Stimulated activated naive CD4-positive, alpha-beta T cell (primary cell): Measurements from ENCODE around the gene EPB41L1.

Experiments
- DNase-seq, 6 experiments: peaks; one replicate each; lab custom pipeline; 2025; lab: John Stamatoyannopoulos, UW

Gene EPB41L1

DNA sequence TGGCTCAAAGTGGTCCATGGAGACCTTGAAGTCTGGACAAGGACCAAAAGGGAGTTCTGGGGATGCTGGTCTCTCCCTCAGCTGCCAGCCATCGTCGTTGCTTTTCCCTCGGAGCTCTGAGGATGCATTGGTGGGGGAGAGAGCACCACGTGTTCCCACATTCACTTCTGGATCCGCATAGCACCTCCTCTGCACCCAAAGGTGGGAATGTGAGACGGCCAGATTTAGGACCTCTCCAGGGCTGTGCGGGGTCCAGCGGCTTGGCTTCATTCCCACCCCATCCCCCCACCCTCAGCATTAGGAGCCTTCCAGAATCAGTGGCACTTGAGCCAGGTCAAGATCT is 1.1 kb downstream of the EPB41L1 start:
- no peak for DNase-seq

DNA sequence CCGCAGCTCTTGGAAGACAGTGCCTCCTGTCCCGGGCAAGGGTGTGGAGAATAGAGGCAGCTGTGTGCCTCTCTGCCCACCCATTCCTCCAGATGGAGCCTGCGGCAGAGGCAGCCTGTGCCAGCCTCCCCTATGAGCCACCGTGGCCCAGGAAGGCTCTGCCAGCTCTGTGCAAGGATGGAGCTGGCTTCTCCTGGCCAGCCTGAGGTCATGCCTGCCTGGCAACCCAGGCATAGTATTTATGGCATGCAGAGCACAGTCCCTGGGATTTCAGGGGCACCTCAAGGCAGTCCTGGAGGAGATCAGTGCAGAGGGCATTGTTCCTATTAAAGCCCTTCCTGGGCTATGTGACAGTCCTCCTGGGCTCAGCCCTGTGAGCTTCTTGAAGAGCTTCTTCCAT is 1.5 kb downstream of the EPB41L1 start:
- DNase-seq = no peak

DNA sequence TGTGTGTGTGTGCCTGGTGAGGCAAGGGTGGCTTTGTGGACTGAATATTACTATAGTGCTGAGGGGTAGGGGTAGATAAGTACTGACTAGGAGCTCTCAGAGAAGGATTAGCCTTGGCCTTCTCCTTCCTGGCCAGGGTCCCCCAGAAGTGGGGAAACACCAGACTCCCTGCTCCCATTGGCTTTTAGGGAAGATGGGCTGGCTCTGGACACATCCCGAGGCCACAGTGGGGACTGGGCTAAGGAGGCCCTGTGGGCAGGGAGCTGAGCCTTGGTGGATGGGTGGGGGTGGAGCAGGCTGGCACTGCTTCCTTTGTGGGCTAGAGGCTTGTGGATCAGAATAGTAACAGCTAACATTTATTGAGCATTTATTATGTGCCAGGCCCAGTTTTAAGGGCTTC is 3.1 kb downstream of the EPB41L1 start:
- no peak for DNase-seq

DNA sequence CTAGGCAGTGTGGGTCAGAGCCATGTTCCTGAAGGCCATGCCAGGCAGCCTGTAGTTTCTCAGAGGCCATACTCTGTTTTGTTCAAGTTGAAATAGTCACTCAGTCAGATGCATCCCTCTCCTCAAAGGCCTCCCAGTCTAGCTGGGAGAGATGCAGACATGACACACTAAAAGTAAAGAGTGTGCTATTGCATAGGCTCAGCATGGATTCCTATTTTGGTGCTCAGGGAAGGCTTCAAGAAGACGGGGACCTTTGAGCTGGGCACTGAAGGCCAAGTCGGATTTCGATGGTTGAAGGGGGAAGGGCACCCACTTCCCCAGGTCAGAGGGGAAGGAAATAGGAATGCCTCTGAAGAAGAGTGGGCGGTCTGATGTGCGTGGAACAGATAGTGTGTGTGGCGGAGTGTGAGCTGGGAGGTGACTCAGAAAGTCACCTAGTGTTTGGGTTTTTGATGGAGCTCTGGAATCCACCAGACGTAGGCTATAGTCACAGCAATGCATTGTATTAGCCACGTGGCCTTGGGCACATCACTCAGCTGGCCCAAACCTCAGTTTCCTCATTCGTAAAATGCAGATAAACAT is 3.7 kb downstream of the EPB41L1 start:
- no peak for DNase-seq

DNA sequence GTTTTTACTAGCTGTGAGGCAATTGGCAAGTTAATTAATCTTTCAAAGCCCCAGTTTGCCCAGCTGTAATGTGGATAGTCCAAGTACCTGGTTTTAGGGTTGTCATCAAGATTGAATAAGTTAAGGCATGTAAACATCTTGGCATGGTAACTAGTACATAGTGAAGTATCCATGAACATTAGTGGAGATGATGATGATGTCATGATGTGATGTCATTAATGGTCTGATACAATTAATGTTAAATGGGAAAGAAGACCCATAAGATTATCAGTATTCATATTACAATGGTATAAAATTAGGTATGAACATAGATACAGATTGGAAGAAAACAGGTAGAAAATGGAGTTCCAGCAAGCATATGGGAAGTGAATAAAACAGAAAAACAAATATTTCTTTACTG is 5.3 kb downstream of the EPB41L1 start:
- DNase-seq = no peak

DNA sequence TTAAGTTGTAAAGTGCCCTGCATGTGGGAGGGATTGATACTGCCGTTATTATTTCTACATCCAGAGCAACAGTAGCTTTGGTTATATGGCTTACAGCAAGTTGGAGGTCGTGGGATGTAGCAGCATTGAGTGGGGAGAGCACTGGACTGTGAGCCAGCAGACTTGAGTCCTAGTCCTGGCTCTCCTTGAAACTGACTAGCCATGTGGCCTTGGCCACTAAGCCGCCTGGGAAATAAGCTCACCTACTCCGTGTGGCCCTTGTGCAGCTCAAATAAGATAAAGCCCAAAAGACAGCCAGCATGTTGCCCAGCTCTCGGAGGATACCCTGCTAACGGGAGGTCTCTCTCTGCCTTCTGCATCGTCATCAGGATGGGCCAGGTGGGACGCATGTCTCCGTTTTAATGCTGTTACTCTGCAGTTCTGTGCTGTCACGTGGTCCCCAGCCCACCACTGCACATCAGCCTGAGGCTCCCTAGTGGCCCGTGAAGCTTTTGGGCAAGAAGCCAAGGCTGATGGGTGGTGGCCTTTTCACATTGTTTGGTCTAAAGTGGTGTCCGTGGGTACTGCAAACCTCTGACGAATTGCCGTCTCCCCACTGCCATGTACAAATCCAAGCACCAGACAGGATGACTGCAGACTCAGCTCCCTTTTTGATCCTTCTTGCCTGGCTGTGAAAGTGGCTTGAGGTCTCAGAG is 7.9 kb downstream of the EPB41L1 start:
- no peak for DNase-seq

DNA sequence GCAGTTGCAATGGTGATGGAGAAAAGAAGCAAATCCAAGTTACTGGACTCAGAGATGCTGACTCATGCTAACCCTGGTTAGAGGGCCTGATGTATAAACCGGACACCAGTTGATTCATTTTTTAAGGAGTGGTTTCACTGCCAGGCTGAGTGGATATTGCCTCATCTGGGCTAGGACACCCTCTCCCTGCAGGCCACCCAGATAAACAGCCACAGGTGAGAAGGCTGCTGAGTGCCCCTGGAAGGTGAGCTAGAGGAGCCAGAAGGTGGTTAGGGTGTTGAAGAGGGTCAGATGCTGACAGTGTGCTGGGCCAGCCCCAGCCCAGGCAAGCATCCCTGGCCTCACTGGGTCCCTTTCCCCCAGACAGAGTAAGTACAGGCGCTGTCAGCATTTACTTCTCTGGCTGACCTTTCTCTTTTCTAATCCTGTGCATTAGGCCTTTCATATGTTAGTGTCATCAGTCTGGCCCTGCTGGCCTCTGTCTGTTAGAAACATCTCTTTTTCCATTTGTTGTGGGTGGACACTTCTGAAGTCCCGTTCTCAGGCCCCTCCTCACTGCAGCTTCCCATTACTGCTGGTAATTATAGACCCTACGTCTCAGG is 13.5 kb downstream of the EPB41L1 start:
- DNase-seq = no peak

DNA sequence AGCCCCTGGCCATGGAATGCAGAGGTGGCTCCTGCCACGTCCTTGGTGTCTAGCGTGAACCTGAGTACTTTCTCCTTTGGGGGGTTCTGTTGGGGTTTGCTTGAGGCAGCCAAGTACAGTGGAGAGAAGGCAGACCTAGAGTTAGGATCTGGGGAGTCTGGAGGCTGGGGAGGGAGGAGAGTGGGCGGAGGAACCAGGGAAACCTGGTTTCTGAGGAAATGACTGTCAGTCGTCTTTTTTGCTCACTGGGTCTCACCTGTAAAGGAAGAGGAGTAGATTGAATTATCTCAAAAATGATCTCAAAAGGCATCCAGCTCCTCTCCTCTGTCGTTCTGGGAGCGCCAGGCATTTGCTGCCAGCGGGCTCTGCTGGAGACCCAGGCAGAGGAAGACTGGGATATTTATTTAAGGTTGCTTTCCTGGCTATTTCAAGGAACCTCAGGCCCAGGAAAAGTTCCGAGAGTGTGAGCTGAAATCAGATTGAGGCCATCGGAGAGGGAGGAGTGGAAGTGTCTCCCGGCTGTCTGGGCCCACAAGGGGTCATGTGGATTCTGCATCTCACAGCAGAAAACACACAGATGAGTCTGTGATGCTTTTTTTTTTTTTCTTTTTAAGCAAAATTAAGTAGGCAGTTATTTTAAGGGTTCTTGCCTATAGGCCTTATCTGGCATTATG is 16.1 kb downstream of the EPB41L1 start:
- no peak for DNase-seq

DNA sequence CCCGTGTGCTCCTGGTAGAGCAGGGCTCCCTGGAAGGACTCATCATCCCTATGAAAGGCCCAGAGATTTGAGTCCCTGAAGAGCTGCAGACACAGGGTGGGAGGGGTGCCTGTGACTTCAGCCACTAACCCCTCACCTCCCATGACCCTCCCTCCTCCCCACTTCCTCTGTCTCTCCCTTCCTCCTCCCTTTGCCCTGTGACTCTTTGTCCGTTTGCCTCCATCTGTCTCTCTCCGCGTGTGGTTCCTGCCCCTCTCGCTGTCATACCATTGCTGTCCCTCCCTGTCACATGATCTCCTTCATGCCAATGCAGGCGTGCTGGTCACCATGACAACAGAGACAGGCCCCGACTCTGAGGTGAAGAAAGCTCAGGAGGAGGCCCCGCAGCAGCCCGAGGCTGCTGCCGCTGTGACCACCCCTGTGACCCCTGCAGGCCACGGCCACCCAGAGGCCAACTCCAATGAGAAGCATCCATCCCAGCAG is 19.0 kb downstream of the EPB41L1 start:
- DNase-seq = peak in 1 of 6 experiments; percentile 9

DNA sequence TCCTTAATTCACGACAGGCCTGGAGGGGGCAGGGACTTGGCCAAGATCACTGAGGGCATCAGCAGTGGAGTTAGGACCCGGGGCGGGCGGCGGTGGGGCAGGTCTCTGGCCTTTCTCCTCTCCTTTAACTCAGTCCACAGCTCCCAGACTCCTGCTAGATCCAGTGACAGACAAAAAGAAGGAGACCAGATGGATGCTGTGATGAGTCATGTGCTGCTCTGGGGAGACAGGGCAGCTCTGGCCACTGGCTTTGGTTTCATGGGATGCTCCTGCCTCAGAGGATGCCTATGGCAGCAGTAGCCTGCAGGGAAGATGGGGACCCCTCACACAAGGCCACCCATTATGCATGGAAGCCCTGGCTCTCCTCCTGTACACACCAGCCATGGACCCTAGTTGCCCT is 20.5 kb downstream of the EPB41L1 start:
- no peak for DNase-seq

DNA sequence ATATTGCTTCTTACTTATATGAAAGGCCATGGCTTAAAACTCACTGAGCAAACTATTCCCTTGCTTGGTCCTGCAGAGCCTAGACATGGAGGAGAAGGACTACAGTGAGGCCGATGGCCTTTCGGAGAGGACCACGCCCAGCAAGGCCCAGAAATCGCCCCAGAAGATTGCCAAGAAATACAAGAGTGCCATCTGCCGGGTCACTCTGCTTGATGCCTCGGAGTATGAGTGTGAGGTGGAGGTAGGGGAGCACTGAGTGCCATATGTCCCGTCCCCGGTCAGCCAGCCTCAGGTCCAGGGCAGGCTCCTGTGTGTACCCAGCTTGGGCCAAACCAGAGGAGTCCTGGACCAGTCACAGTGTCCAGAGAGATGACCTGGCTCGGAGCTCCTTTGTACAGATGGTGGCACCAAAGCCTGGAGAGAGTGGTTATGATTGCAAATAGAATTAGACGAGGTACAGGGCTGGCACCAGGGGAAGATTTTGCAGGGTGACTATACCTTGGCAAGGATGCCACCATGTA is 21.0 kb downstream of the EPB41L1 start:
- DNase-seq = no peak

DNA sequence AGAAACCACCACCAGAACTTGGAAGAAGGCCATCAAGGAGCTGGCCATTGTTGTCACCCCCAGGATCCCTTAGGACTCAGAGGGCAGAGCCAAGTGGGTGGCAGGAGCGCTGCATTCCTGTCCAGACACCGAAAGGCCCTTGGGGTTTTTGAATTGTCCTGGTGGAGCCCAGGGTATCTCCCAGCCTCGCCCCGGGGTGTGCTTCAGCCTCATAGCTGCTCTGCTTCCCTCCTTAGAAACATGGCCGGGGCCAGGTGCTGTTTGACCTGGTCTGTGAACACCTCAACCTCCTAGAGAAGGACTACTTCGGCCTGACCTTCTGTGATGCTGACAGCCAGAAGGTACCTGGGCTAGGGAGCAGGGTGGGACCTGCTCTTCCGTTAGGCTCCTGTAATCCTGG is 23.2 kb downstream of the EPB41L1 start:
- DNase-seq = no peak

DNA sequence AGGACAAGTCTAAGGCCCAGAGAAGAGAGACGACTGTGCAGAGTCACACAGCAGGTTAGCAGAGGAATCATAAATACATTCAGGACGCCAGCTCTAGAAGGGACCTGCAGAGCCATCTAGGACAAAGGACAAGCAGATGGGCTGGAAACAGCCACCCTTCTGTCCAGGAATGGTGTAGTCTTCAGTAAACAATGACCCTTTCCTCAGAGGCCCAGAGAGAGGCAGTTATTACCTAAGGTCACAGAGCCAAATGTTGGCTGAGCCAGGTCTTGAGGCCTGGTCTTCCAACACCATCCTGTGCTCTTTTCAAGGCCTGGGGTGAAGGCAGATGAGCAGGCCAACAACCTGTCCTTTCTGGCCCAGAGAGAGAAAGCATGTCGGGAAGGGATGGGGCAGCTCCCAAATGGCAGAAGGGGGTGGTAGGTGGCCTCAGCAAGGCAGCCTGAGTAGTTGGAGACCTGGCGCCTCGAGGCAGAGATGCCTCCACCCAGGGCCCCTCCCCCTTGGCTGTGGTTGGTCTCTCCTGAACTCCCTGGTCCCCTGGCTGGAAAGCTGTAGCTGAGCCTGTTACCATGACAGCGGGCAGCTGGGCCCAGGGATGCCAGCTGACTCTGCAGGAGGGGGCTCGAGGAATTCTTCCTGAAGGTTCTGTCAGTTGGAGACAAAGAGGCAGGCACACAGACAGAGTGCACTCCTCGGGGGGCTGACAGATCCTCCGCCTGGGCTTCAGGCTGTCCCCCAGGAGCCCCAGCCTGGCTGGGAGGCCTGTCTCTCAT is 24.8 kb downstream of the EPB41L1 start:
- no peak for DNase-seq

DNA sequence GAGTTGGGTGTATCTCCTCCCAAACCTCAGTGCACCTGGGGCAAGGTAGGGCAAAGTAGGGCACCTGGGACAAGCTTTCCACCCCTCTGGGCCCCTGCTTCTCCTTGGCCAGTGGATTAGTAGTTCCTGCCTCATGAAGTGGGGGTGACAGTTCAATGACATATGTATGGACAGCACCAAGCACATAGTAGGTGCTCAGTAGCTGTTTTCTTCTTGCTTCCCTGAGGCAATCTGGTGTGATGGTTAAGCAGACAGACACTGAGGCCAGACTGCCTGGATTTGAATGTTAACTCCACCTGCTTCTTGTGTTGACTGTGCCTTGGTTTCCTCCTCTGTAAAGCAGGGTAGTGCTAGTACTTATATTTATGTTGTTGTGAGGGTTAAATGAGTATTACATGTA is 25.8 kb downstream of the EPB41L1 start:
- no peak for DNase-seq

DNA sequence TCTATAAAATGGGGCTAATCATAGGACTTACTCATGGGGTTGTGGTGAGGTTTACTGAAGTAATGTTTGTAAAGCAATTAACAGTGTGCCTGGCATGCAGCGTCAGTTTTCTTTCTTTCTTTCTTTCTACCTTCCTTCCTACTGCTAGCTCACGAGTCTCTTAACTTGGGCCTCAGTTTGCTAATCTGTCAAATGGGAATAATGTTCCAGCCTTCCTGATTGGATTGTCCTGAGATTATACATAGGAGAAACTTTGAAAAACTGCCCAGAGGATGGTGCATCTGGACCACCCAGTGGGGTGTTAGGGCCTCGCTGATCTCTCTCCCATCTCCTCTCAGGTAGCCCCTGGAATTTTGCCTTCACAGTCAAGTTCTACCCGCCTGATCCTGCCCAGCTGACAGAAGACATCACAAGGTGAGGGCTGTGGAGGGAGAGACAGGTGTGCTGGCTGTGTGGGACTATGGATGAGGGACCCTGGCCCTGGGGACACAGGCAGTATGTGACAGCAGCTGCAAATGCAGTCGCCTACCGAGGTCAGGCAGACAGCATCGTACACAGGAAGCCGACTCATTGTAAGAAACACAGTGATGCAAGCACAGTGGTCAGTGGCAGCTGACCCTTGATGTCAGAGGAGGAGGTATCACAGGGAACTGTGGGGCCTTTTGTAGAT is 27.5 kb downstream of the EPB41L1 start:
- DNase-seq = no peak

DNA sequence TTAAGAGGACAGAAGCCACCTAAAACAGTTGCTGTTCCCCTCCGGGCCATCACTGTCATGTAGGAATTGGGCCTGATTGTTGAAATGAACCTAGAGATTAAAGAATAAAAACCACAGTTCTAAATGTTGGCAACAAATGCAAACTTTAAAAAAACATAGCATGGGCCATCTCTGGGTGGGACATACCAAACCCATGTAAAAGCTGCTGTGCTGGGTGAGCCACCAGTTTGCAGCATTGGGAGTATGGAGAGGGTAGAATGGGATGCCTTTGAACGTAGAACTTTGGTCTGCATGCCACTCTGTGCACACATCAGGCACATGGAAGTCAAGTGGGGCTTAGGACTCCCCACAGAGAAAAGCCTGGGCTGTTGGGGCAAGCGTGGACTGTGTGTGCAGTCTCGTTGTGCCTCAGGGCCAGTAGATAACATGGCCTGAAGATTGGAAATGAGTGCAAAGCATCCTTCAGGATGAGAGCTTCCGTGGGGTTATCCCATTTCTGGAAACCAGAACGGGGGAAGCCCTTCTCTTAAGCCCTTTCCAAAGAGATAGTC is 28.1 kb downstream of the EPB41L1 start:
- DNase-seq = no peak

DNA sequence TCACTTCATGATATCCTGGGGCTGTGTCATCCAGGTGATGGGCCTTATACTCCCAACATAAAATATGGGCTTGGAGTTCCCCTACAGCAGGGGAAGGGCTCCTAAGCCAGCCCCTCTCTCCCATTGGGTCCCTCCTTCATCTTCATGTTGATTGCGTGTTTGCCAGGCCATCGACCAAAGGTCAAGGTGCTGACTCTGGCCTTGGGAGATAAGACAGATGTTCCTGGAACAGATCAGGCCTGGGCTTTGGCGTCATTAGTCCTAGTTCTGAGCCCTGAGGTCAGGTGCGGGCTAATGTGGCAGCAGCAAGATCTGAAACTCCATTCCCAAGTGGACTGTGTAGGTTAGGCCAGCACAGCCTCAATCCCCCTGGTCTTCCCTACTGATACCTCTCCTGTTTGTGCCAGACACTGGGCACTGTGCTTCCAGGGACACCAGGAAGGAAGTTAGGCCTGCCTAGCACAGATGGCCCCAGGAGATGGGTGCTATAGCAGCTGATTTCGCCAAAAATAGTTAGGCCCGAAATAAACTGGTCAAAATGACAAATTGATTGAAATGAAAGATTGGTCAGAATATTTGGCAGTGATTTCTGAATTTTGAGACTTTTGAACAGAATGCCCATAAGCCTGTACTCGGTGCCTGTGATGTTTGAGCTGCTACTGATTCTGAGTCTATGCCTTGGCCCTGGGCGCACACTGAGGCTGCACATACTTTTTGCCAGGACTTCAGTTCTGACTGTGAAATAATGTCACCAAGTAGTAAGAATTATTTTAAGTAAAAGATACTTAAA is 28.8 kb downstream of the EPB41L1 start:
- no peak for DNase-seq

DNA sequence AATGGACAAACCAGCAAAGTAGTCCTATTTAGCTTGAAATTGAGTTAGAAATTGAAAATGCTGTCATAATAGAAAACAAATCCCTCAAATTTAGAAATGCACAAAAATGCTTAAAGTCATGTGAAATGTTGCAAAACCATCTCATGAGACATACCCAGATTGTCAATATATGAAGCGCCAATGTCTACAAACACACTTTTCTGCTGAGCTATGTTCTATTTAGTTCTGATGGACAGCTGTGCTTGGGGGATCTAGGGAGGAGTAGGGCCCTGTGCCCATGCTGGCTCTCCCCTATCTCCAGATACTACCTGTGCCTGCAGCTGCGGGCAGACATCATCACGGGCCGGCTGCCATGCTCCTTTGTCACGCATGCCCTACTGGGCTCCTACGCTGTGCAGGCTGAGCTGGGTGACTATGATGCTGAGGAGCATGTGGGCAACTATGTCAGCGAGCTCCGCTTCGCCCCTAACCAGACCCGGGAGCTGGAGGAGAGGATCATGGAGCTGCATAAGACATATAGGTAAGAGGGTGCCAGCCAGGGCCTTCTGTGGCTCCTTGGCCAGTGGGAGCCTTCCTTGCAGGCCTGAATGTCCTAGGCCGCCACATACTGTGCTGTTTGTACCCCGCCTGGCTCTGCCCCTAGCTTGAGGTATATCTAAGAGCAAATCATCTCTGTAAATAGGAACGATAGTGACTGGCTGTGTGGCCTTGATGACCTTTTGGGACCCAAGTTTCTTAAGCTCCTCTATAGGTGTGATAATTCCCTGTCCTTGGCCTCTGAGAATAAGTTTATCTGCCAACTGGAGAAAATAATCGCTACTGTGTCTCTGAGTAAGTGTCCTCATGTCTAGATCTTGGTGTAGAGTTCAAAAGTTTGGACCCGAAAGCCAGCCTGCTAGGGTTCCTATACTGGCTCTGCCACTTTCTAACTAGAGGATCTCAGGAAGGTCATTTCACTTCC is 30.6 kb downstream of the EPB41L1 start:
- DNase-seq = no peak
